Measurements from ENCODE around the gene CDK5RAP2. TPM values are rescaled to one million over a fixed set of nuclear protein-coding genes. Genes with fewer than 3 reads are reported as not detected.
"Not testable (repeated sequence)": the region's sequence is repeated elsewhere in the genome, so short reads cannot be mapped to it uniquely, and the experiment has no call there.

The CDK5RAP2 gene
- total RNA-seq, 2 donors from 2014 or later: 81.5 to 81.9 TPM

GRCh38 chr9:120481846-120482245 is 98.1 kb downstream of the CDK5RAP2 start:
- no peak for ATAC-seq (replicated peaks in 1 of 2)
- Mint-ChIP-seq H3K27ac (no peak overlapping the region), H3K4me3 (no peak overlapping the region), H3K9me3 (no peaks in the 10 kb centered on the region), H3K36me3 (ENCODE audit: insufficient read depth in 2 of 2) (peaks cover 6 to 18% of the 10 kb centered on the region in 2 donors), H3K4me1 (ENCODE audit: low read depth) (no peaks in the 10 kb centered on the region), H3K27me3 (ENCODE audit: low read depth) (no peaks in the 10 kb centered on the region)
- no peak for DNase-seq

GRCh38 chr9:120481248-120481647 is 98.7 kb downstream of the CDK5RAP2 start:
- H3K36me3 Mint-ChIP-seq (ENCODE audit: insufficient read depth in 2 of 2): peaks cover 2 to 13% of the 10 kb centered on the region in 2 donors
- H3K27ac Mint-ChIP-seq: no peak overlapping the region
- H3K9me3 Mint-ChIP-seq: no peaks in the 10 kb centered on the region
- H3K4me1 Mint-ChIP-seq (ENCODE audit: low read depth): no peaks in the 10 kb centered on the region
- no peak for ATAC-seq (replicated peaks in 1 of 2)
- H3K27me3 Mint-ChIP-seq (ENCODE audit: low read depth): no peaks in the 10 kb centered on the region
- H3K4me3 Mint-ChIP-seq: no peak overlapping the region
- DNase-seq: no peak

- Mint-ChIP-seq H3K4me3 (no peak overlapping the region), H3K27ac (no peak overlapping the region), H3K27me3 (ENCODE audit: low read depth) (no peaks in the 10 kb centered on the region), H3K9me3 (no peaks in the 10 kb centered on the region), H3K4me1 (ENCODE audit: low read depth) (no peaks in the 10 kb centered on the region), H3K36me3 (ENCODE audit: insufficient read depth in 2 of 2) (peaks cover 2 to 15% of the 10 kb centered on the region in 2 donors)
- DNase-seq: no peak
- no peak for ATAC-seq (replicated peaks in 1 of 2)
Observed at GRCh38 chr9:120480707-120481106, 99.3 kb downstream of the CDK5RAP2 start.

GRCh38 chr9:120478208-120478607 is 101.8 kb downstream of the CDK5RAP2 start:
- H3K27me3 Mint-ChIP-seq (ENCODE audit: low read depth): no peaks in the 10 kb centered on the region
- H3K27ac Mint-ChIP-seq: no peak overlapping the region
- no peak for ATAC-seq (replicated peaks in 1 of 2)
- peaks cover 0 to 12% of the 10 kb centered on the region in 2 donors for H3K36me3 Mint-ChIP-seq (ENCODE audit: insufficient read depth in 2 of 2)
- no peak overlapping the region for H3K4me3 Mint-ChIP-seq
- H3K9me3 Mint-ChIP-seq: no peaks in the 10 kb centered on the region
- no peaks in the 10 kb centered on the region for H3K4me1 Mint-ChIP-seq (ENCODE audit: low read depth)
- DNase-seq: no peak

GRCh38 chr9:120477534-120478001 is 102.4 kb downstream of the CDK5RAP2 start:
- Mint-ChIP-seq H3K36me3 (ENCODE audit: insufficient read depth in 2 of 2) (peaks cover 0 to 10% of the 10 kb centered on the region in 2 donors), H3K27me3 (ENCODE audit: low read depth) (no peaks in the 10 kb centered on the region)

GRCh38 chr9:120475341-120475740 is 104.6 kb downstream of the CDK5RAP2 start:
- no peak overlapping the region for H3K4me3 Mint-ChIP-seq
- peaks cover 0 to 10% of the 10 kb centered on the region in 2 donors for H3K36me3 Mint-ChIP-seq (ENCODE audit: insufficient read depth in 2 of 2)
- ATAC-seq (replicated peaks in 1 of 2) (no peak), DNase-seq (no peak)
- peak overlapping the region; percentile 70 for H3K27ac Mint-ChIP-seq
- no peaks in the 10 kb centered on the region for H3K9me3 Mint-ChIP-seq
- no peaks in the 10 kb centered on the region for H3K4me1 Mint-ChIP-seq (ENCODE audit: low read depth)
- H3K27me3 Mint-ChIP-seq (ENCODE audit: low read depth): no peaks in the 10 kb centered on the region

More at GRCh38 chr9:120477534-120478001, 102.4 kb downstream of the CDK5RAP2 start:
- Mint-ChIP-seq H3K9me3 (no peaks in the 10 kb centered on the region), H3K4me1 (ENCODE audit: low read depth) (no peaks in the 10 kb centered on the region), H3K4me3 (no peak overlapping the region), H3K27ac (no peak overlapping the region)
- DNase-seq (peak; percentile 29 to 38), ATAC-seq (replicated peaks in 1 of 2) (peak; percentile 63 to 65)

GRCh38 chr9:120474591-120475243 is 105.2 kb downstream of the CDK5RAP2 start:
- no peaks in the 10 kb centered on the region for H3K4me1 Mint-ChIP-seq (ENCODE audit: low read depth)
- no peak overlapping the region for H3K4me3 Mint-ChIP-seq
- H3K36me3 Mint-ChIP-seq (ENCODE audit: insufficient read depth in 2 of 2): peaks cover 0 to 10% of the 10 kb centered on the region in 2 donors
- H3K27me3 Mint-ChIP-seq (ENCODE audit: low read depth): no peaks in the 10 kb centered on the region
- no peaks in the 10 kb centered on the region for H3K9me3 Mint-ChIP-seq
- peak overlapping the region; percentile 70 for H3K27ac Mint-ChIP-seq
- peak; percentile 44 to 65 for ATAC-seq (replicated peaks in 1 of 2)
- no peak for DNase-seq

- Mint-ChIP-seq H3K27ac (no peak overlapping the region), H3K4me1 (ENCODE audit: low read depth) (no peaks in the 10 kb centered on the region), H3K9me3 (no peaks in the 10 kb centered on the region), H3K36me3 (ENCODE audit: insufficient read depth in 2 of 2) (peaks cover 0 to 10% of the 10 kb centered on the region in 2 donors), H3K27me3 (ENCODE audit: low read depth) (no peaks in the 10 kb centered on the region), H3K4me3 (no peak overlapping the region)
- no peak for ATAC-seq (replicated peaks in 1 of 2)
- DNase-seq: no peak
Observed at GRCh38 chr9:120473608-120474007, 106.4 kb downstream of the CDK5RAP2 start.

GRCh38 chr9:120465685-120466407 is 114.1 kb downstream of the CDK5RAP2 start:
- H3K27me3 Mint-ChIP-seq (ENCODE audit: low read depth): no peaks in the 10 kb centered on the region
- H3K27ac Mint-ChIP-seq: no peak overlapping the region
- ATAC-seq (replicated peaks in 1 of 2): no peak
- H3K4me3 Mint-ChIP-seq: no peak overlapping the region
- no peaks in the 10 kb centered on the region for H3K9me3 Mint-ChIP-seq
- no peaks in the 10 kb centered on the region for H3K4me1 Mint-ChIP-seq (ENCODE audit: low read depth)
- DNase-seq: no peak
- peaks cover 3 to 5% of the 10 kb centered on the region in 2 donors for H3K36me3 Mint-ChIP-seq (ENCODE audit: insufficient read depth in 2 of 2)

GRCh38 chr9:120464887-120465421 is 115.0 kb downstream of the CDK5RAP2 start:
- DNase-seq: no peak
- ATAC-seq (replicated peaks in 1 of 2): no peak
- Mint-ChIP-seq H3K27me3 (ENCODE audit: low read depth) (no peaks in the 10 kb centered on the region), H3K9me3 (no peaks in the 10 kb centered on the region), H3K4me3 (no peak overlapping the region), H3K27ac (no peak overlapping the region), H3K4me1 (ENCODE audit: low read depth) (no peaks in the 10 kb centered on the region), H3K36me3 (ENCODE audit: insufficient read depth in 2 of 2) (peaks cover 3 to 7% of the 10 kb centered on the region in 2 donors)

GRCh38 chr9:120464176-120464886 is 115.6 kb downstream of the CDK5RAP2 start:
- H3K36me3 Mint-ChIP-seq (ENCODE audit: insufficient read depth in 2 of 2): peaks cover 3 to 7% of the 10 kb centered on the region in 2 donors

GRCh38 chr9:120463765-120464164 is 116.2 kb downstream of the CDK5RAP2 start:
- Mint-ChIP-seq H3K27me3 (ENCODE audit: low read depth) (no peaks in the 10 kb centered on the region), H3K4me3 (no peak overlapping the region), H3K9me3 (no peaks in the 10 kb centered on the region), H3K36me3 (ENCODE audit: insufficient read depth in 2 of 2) (peaks cover 3 to 11% of the 10 kb centered on the region in 2 donors), H3K4me1 (ENCODE audit: low read depth) (no peaks in the 10 kb centered on the region), H3K27ac (no peak overlapping the region)
- ATAC-seq (replicated peaks in 1 of 2) (no peak), DNase-seq (no peak)

More at GRCh38 chr9:120464176-120464886, 115.6 kb downstream of the CDK5RAP2 start:
- H3K4me1 Mint-ChIP-seq (ENCODE audit: low read depth): no peaks in the 10 kb centered on the region
- ATAC-seq (replicated peaks in 1 of 2) (no peak), DNase-seq (no peak)
- no peaks in the 10 kb centered on the region for H3K9me3 Mint-ChIP-seq
- no peak overlapping the region for H3K27ac Mint-ChIP-seq
- H3K4me3 Mint-ChIP-seq: no peak overlapping the region
- H3K27me3 Mint-ChIP-seq (ENCODE audit: low read depth): no peaks in the 10 kb centered on the region

GRCh38 chr9:120461677-120462076 is 118.3 kb downstream of the CDK5RAP2 start:
- H3K27ac Mint-ChIP-seq; H3K9me3 Mint-ChIP-seq; DNase-seq; H3K27me3 Mint-ChIP-seq (ENCODE audit: low read depth); ATAC-seq (replicated peaks in 1 of 2); H3K4me1 Mint-ChIP-seq (ENCODE audit: low read depth); H3K4me3 Mint-ChIP-seq: not testable (repeated sequence)
- H3K36me3 Mint-ChIP-seq (ENCODE audit: insufficient read depth in 2 of 2): peaks cover 5 to 19% of the 10 kb centered on the region in 2 donors
